ENCODE data around the gene CDK19. TPM values are rescaled to one million over a fixed set of nuclear protein-coding genes. Genes with fewer than 3 reads are reported as not detected.

Gene CDK19
- total RNA-seq, 1 experiment from 2014 or later, result 7.0 TPM

DNA sequence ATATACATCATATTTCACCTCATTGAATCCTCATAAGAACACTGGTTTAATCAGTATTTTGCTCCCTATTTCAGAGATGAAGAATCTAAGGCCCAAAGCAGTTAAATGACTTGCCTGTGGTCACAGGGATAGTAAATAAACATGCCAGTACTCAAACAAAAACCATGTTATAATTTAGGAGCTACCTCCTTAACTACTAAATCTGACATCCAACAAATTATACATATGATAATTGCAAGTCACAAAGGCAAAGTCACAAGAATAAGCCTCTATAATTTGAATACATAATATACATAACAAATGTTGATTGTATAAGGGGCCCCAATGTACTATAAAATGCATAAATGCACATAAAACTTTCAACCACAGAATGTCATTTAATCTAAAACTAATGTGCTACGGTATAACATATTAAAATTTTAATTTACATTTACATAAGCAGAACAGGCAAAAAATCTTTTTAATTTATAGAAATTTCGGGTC lies 181.5 kb downstream of the CDK19 start:
- no peaks in the 10 kb centered on the region; a peak in 1 of 7 replicates for H3K36me3 Mint-ChIP-seq (ENCODE audit: insufficient read depth in 1 of 3, low read depth in 3 of 3)
- H3K27me3 Mint-ChIP-seq (ENCODE audit: low read depth), result no peaks in the 10 kb centered on the region
- WGBS (ENCODE audit: extremely low coverage, insufficient read length, low lambda C conversion rate), result no CpG with 5 or more reads among the region's 2 CpGs
- Histone ChIP-seq H3K4me1 (ENCODE audit: insufficient read depth, low read length) (no peaks in the 10 kb centered on the region), H3K18ac (ENCODE audit: insufficient read length, low read depth, low read length) (no peak overlapping the region), H2BK12ac (ENCODE audit: insufficient read length, low read depth, low read length) (no peak overlapping the region), H3K79me2 (ENCODE audit: insufficient read depth, low read length) (no peaks in the 10 kb centered on the region), H4K8ac (replicated peaks; ENCODE audit: insufficient read length, low read depth, low read length) (no peak overlapping the region), H2BK15ac (ENCODE audit: low read depth, low read length) (no peak overlapping the region), H2AFZ (ENCODE audit: low read length) (no peak overlapping the region), H3T11ph (ENCODE audit: low read length) (no peak overlapping the region), H3K23ac (ENCODE audit: insufficient read length, low read depth, low read length) (no peak overlapping the region), H3K79me1 (ENCODE audit: insufficient read depth, low read depth, low read length, poor library complexity, severe bottlenecking) (no peaks in the 10 kb centered on the region), H4K20me1 (ENCODE audit: control insufficient read depth, insufficient read depth, insufficient read length) (no peaks in the 10 kb centered on the region), H3K14ac (ENCODE audit: insufficient read depth, low read length) (no peak overlapping the region), H4K91ac (ENCODE audit: insufficient read length, low read depth, low read length) (no peak overlapping the region), H3K27me3 (ENCODE audit: insufficient read depth, low read length) (no peaks in the 10 kb centered on the region), H3K23me2 (ENCODE audit: insufficient read length, low read depth, low read length, poor library complexity, severe bottlenecking) (no peaks in the 10 kb centered on the region), H3K4ac (ENCODE audit: low read depth, low read length) (no peak overlapping the region), H3K9me3 (ENCODE audit: control insufficient read depth, low read depth, low read length) (no peaks in the 10 kb centered on the region), H4K5ac (ENCODE audit: insufficient read length, low read depth, low read length) (no peak overlapping the region), H2BK5ac (ENCODE audit: insufficient read length, low read length) (no peak overlapping the region), H3K4me2 (ENCODE audit: insufficient read depth, insufficient read length, low read length) (no peak overlapping the region), H2BK120ac (ENCODE audit: low read depth, low read length, poor library complexity, severe bottlenecking) (no peak overlapping the region), H3K9ac (ENCODE audit: extremely low read depth, insufficient read length, low read length) (no peak overlapping the region), H3K27ac (ENCODE audit: insufficient read length, low read depth, low read length) (no peak overlapping the region), H3K56ac (ENCODE audit: insufficient read length, low read depth, low read length) (no peak overlapping the region), H2BK20ac (ENCODE audit: low read depth, low read length, poor library complexity, severe bottlenecking) (no peak overlapping the region), H2AK5ac (ENCODE audit: insufficient read length, low read length) (no peak overlapping the region)
- TF ChIP-seq, protein P1, sequence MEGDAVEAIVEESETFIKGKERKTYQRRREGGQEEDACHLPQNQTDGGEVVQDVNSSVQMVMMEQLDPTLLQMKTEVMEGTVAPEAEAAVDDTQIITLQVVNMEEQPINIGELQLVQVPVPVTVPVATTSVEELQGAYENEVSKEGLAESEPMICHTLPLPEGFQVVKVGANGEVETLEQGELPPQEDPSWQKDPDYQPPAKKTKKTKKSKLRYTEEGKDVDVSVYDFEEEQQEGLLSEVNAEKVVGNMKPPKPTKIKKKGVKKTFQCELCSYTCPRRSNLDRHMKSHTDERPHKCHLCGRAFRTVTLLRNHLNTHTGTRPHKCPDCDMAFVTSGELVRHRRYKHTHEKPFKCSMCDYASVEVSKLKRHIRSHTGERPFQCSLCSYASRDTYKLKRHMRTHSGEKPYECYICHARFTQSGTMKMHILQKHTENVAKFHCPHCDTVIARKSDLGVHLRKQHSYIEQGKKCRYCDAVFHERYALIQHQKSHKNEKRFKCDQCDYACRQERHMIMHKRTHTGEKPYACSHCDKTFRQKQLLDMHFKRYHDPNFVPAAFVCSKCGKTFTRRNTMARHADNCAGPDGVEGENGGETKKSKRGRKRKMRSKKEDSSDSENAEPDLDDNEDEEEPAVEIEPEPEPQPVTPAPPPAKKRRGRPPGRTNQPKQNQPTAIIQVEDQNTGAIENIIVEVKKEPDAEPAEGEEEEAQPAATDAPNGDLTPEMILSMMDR (conservative IDR thresholded peaks at IDR 0.05), result no peak
- no peak overlapping the region for H3K27ac Mint-ChIP-seq
- H3K4me3 Mint-ChIP-seq, result no peak overlapping the region
- DNase-seq, result no peak
- H3K4me1 Mint-ChIP-seq, result peaks cover 4 to 5% of the 10 kb centered on the region in 2 experiments
- H3K9me3 Mint-ChIP-seq, result no peaks in the 10 kb centered on the region

Measured in H9 (cell line).